ENCODE measurements around the gene CCDC60.

The CCDC60 gene

GRCh38 chr12:119565404-119565803 lies 230.9 kb downstream of the CCDC60 start:
- H3K36me3 Mint-ChIP-seq (ENCODE audit: low read depth): no peaks in the 10 kb centered on the region

GRCh38 chr12:119570771-119571170 lies 236.2 kb downstream of the CCDC60 start:
- Mint-ChIP-seq H3K4me3 (no peak overlapping the region), H3K4me1 (no peaks in the 10 kb centered on the region), H3K27me3 (ENCODE audit: low read depth) (no peaks in the 10 kb centered on the region), H3K36me3 (ENCODE audit: low read depth) (no peaks in the 10 kb centered on the region), H3K27ac (no peak overlapping the region), H3K9me3 (no peaks in the 10 kb centered on the region)
- TF ChIP-seq, protein P1, sequence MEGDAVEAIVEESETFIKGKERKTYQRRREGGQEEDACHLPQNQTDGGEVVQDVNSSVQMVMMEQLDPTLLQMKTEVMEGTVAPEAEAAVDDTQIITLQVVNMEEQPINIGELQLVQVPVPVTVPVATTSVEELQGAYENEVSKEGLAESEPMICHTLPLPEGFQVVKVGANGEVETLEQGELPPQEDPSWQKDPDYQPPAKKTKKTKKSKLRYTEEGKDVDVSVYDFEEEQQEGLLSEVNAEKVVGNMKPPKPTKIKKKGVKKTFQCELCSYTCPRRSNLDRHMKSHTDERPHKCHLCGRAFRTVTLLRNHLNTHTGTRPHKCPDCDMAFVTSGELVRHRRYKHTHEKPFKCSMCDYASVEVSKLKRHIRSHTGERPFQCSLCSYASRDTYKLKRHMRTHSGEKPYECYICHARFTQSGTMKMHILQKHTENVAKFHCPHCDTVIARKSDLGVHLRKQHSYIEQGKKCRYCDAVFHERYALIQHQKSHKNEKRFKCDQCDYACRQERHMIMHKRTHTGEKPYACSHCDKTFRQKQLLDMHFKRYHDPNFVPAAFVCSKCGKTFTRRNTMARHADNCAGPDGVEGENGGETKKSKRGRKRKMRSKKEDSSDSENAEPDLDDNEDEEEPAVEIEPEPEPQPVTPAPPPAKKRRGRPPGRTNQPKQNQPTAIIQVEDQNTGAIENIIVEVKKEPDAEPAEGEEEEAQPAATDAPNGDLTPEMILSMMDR (IDR thresholded peaks at IDR 0.05; ENCODE audit: unreplicated experiment in 3 of 3): no peak

More at GRCh38 chr12:119565404-119565803, 230.9 kb downstream of the CCDC60 start:
- Mint-ChIP-seq H3K4me1 (no peaks in the 10 kb centered on the region), H3K4me3 (no peak overlapping the region), H3K27ac (no peak overlapping the region), H3K9me3 (no peaks in the 10 kb centered on the region), H3K27me3 (ENCODE audit: low read depth) (no peaks in the 10 kb centered on the region)
- TF ChIP-seq, protein P1 (IDR thresholded peaks at IDR 0.05; ENCODE audit: unreplicated experiment in 3 of 3): no peak

GRCh38 chr12:119573086-119573485 lies 238.6 kb downstream of the CCDC60 start:
- H3K27me3 Mint-ChIP-seq (ENCODE audit: low read depth): peaks cover 4% of the 10 kb centered on the region
- TF ChIP-seq, protein P1 (IDR thresholded peaks at IDR 0.05; ENCODE audit: unreplicated experiment in 3 of 3): no peak
- no peaks in the 10 kb centered on the region for H3K4me1 Mint-ChIP-seq
- H3K4me3 Mint-ChIP-seq: no peak overlapping the region
- H3K9me3 Mint-ChIP-seq: no peaks in the 10 kb centered on the region
- H3K36me3 Mint-ChIP-seq (ENCODE audit: low read depth): no peaks in the 10 kb centered on the region
- no peak overlapping the region for H3K27ac Mint-ChIP-seq

DNA sequence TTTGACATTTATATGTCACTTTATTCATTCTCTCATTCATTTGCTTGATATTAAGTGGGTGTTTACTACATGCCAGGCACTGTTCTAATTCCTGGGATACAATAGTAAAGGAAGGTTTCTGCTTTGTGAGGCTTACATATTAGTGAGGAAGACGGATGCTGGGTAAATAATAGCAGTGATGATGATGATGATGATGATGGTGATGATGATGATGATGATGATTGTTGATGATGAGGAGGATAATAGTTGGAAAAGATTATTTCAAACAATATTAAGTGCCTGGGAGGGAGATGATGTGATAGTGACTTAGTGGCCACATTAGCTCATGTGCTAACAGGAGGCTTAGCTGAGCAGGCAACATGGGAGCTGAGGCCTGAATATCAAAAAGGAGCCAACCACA lies 239.7 kb downstream of the CCDC60 start:
- no peaks in the 10 kb centered on the region for H3K9me3 Mint-ChIP-seq
- H3K36me3 Mint-ChIP-seq (ENCODE audit: low read depth): no peaks in the 10 kb centered on the region
- TF ChIP-seq, protein P1 (IDR thresholded peaks at IDR 0.05; ENCODE audit: unreplicated experiment in 3 of 3): no peak
- H3K27me3 Mint-ChIP-seq (ENCODE audit: low read depth): peaks cover 4% of the 10 kb centered on the region
- no peaks in the 10 kb centered on the region for H3K4me1 Mint-ChIP-seq
- H3K27ac Mint-ChIP-seq: no peak overlapping the region
- H3K4me3 Mint-ChIP-seq: no peak overlapping the region

- Mint-ChIP-seq H3K36me3 (ENCODE audit: low read depth) (no peaks in the 10 kb centered on the region), H3K27ac (no peak overlapping the region), H3K9me3 (no peaks in the 10 kb centered on the region), H3K27me3 (ENCODE audit: low read depth) (peaks cover 4% of the 10 kb centered on the region), H3K4me3 (no peak overlapping the region), H3K4me1 (no peaks in the 10 kb centered on the region)
- TF ChIP-seq, protein P1 (IDR thresholded peaks at IDR 0.05; ENCODE audit: unreplicated experiment in 3 of 3): no peak
These were observed 241.7 kb downstream of the CCDC60 start for GRCh38 chr12:119576118-119576810.

DNA sequence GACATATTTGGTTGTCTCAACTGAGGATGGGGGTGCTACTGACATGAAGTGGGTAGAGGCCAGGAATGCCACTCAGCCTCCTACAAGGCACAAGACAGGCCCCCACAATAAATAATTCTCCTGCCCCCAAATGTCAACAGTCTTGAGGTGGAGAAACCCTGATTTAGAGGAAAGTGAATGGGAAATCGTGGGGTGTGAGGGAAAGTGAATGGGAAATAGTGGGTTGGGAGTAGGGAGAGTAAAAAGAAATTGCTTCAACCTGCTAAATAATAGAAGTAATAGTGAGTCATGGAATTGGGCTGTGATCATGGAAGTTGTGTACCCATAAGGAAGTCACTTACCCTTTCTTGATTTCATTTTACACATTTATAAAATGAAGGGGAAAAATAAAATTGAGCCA lies 242.4 kb downstream of the CCDC60 start:
- no peaks in the 10 kb centered on the region for H3K36me3 Mint-ChIP-seq (ENCODE audit: low read depth)
- TF ChIP-seq, protein P1 (IDR thresholded peaks at IDR 0.05; ENCODE audit: unreplicated experiment in 3 of 3): no peak
- H3K27me3 Mint-ChIP-seq (ENCODE audit: low read depth): peaks cover 4% of the 10 kb centered on the region
- no peaks in the 10 kb centered on the region for H3K9me3 Mint-ChIP-seq
- H3K4me1 Mint-ChIP-seq: no peaks in the 10 kb centered on the region
- H3K27ac Mint-ChIP-seq: no peak overlapping the region
- no peak overlapping the region for H3K4me3 Mint-ChIP-seq
